Measurements from ENCODE around the gene RBM19. TPM values are rescaled to one million over a fixed set of nuclear protein-coding genes. Genes with fewer than 3 reads are reported as not detected.

RBM19 gene
- total RNA-seq, 1 donor from 2014 or later = 77.0 TPM

GRCh38 chr12:113889891-113890581 lies 76.1 kb downstream of the RBM19 start:
- TF ChIP-seq CTCF (IDR thresholded peaks at IDR 0.05) = no peak
- DNase-seq (no peak), ATAC-seq (ENCODE audit: low read depth) (no peak)
- Mint-ChIP-seq H3K27me3 (no peaks in the 10 kb centered on the region), H3K27ac (no peak overlapping the region), H3K4me3 (no peak overlapping the region), H3K9me3 (no peaks in the 10 kb centered on the region), H3K36me3 (ENCODE audit: low read depth) (peaks cover 62% of the 10 kb centered on the region), H3K4me1 (no peaks in the 10 kb centered on the region)
- ChIA-PET POLR2A (interaction anchor here (0.7 kb wide), 1 partner anchor 10 kb away, joined by 4 read pairs; no protein-coding TSS in a partner anchor), CTCF (no interaction called here)
- intact Hi-C loops (cut with micrococcal nuclease) = no loop called here

DNA sequence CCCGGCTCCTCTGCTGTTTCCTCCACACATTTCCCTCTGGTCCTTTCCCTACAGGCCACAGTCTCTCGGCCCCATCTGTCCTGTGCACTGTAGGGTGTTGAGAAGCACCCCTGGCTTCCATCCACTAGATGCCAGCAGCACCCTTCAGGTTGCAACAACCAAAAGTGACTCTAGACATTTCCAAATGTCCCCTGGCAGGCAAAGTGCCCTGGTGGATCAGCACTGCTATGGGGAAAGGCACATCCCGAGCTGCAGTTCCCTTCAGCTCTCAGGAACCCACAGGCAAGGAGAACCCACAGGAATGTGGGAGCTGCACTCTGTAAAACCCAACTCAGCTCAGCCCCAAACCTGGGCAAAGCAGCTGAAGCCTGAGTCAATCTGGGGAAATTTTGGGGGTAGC lies 77.0 kb downstream of the RBM19 start:
- ChIA-PET CTCF (no interaction called here), POLR2A (no interaction called here)
- no peaks in the 10 kb centered on the region for H3K9me3 Mint-ChIP-seq
- intact Hi-C loops (cut with micrococcal nuclease) = no loop called here
- no peak for TF ChIP-seq CTCF (IDR thresholded peaks at IDR 0.05)
- H3K4me3 Mint-ChIP-seq = no peak overlapping the region
- H3K27me3 Mint-ChIP-seq = no peaks in the 10 kb centered on the region
- no peak overlapping the region for H3K27ac Mint-ChIP-seq
- DNase-seq (no peak), ATAC-seq (ENCODE audit: low read depth) (no peak)
- peaks cover 62% of the 10 kb centered on the region for H3K36me3 Mint-ChIP-seq (ENCODE audit: low read depth)
- no peaks in the 10 kb centered on the region for H3K4me1 Mint-ChIP-seq

- DNase-seq (no peak), ATAC-seq (ENCODE audit: low read depth) (no peak)
- Mint-ChIP-seq H3K27me3 (no peaks in the 10 kb centered on the region), H3K36me3 (ENCODE audit: low read depth) (peaks cover 61% of the 10 kb centered on the region), H3K27ac (no peak overlapping the region), H3K4me1 (no peaks in the 10 kb centered on the region), H3K4me3 (no peak overlapping the region), H3K9me3 (no peaks in the 10 kb centered on the region)
- POLR2A ChIA-PET = no interaction called here
- no peak for TF ChIP-seq CTCF (IDR thresholded peaks at IDR 0.05)
- CTCF ChIA-PET = no interaction called here
- intact Hi-C loops (cut with micrococcal nuclease) = no loop called here
These were observed 77.7 kb downstream of the RBM19 start for GRCh38 chr12:113888435-113888834.

GRCh38 chr12:113887906-113888305 lies 78.2 kb downstream of the RBM19 start:
- Mint-ChIP-seq H3K36me3 (ENCODE audit: low read depth) (peaks cover 63% of the 10 kb centered on the region), H3K4me1 (no peaks in the 10 kb centered on the region), H3K9me3 (no peaks in the 10 kb centered on the region), H3K27ac (no peak overlapping the region), H3K27me3 (no peaks in the 10 kb centered on the region), H3K4me3 (no peak overlapping the region)
- CTCF ChIA-PET = no interaction called here
- intact Hi-C loops (cut with micrococcal nuclease) = no loop called here
- POLR2A ChIA-PET = no interaction called here
- no peak for TF ChIP-seq CTCF (IDR thresholded peaks at IDR 0.05)
- ATAC-seq (ENCODE audit: low read depth) = no peak
- no peak for DNase-seq

DNA sequence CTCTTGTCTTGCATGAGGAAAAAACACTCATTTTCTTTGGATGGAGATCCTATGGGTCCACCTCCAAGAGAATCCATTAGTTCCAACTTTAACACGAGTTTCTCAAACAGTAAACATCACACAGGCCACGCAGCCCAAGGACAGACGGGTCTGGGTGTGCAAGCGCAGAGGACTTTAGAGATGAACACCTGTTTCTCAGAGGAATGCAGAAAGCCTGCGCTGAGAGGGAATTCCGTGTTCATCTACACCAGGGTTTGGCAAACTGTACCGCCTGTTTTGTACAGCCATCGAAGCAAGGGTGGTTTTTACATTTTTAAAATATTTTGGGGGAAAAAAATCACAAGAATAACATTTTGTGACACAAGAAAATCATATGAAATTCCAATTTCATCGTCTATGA lies 79.4 kb downstream of the RBM19 start:
- CTCF ChIA-PET = no interaction called here
- H3K36me3 Mint-ChIP-seq (ENCODE audit: low read depth) = peaks cover 64% of the 10 kb centered on the region
- no peaks in the 10 kb centered on the region for H3K27me3 Mint-ChIP-seq
- no peaks in the 10 kb centered on the region for H3K4me1 Mint-ChIP-seq
- POLR2A ChIA-PET = no interaction called here
- H3K9me3 Mint-ChIP-seq = no peaks in the 10 kb centered on the region
- H3K27ac Mint-ChIP-seq = no peak overlapping the region
- DNase-seq (no peak), ATAC-seq (ENCODE audit: low read depth) (no peak)
- TF ChIP-seq CTCF (IDR thresholded peaks at IDR 0.05) = no peak
- H3K4me3 Mint-ChIP-seq = no peak overlapping the region
- intact Hi-C loops (cut with micrococcal nuclease) = no loop called here
